Anterior cingulate cortex (tissue), 58 donors: ENCODE results near the gene CDH10.
A peak's percentile ranks its signal among the peaks of the same experiment; 100 is the strongest.

ENCODE experiments used
- DNase-seq, 58 donors: peaks; one replicate each; lab custom pipeline; 2025; lab: John Stamatoyannopoulos, UW

The CDH10 gene

DNA sequence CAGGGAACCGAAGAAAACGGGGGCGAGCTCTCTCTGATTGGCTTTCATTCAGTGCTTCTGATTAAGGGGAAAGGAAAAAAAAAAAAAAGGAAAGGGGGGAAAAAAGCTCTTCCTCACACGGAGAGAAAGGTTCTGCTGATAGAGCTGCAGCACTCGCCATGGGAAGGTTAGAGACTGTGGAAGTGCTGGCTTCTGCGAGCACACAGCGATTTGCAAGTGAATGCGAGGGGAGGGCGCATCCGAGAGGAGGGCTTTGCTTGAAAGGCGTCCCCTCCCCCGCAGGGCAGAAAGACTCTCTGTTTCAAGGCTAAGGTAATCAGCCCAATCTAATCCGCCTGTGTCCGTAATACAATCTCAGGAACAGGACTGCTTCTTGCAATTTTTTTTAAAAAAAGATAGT, at the start of gene CDH10:
Gene CDH10 (minus strand): TSS at position 218 of the 400 bp plus-strand sequence. CDS start 51,488 bp downstream, outside the sequence.
- DNase-seq: peak in 54 of 58 donors; percentile 12 to 88 (median 59)

DNA sequence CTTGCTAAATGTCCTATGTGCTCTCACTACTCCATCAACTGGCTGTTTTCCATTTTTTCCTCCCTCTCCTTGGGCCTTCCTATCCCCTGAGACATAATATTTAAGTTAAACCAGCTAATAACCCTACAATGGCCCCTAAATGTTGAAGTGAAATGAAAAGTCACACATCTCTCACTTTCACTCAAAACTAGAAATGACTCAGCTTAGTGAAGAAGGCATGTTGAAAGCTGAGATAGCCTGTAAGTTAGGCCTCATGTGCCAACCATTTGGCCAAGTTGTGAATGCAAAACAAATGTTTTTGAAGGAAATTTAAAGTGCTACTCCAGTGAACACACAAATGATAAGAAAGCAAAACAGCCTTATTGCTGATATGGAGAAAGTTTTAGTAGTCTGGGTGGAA, 48.8 kb upstream of the CDH10 start:
- DNase-seq: no peak

DNA sequence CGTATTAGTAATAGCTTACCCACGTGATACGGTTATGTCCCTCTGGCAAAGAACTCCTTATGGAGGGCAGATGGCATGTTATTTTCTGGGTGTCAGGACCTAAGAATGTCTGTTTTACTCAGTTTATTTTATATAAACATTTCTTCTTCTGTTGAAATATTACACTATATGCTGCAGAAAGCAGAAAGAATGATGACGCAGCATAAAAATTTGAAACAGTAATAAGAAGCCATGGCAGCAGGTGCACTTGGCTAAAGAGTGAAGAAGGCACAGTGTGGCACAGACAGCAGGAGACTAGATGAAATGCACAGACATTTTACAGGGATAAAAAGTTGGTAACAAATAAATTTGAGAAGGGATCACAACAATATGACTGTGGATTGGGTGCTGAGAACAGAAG, 46.3 kb upstream of the CDH10 start:
- no peak for DNase-seq

DNA sequence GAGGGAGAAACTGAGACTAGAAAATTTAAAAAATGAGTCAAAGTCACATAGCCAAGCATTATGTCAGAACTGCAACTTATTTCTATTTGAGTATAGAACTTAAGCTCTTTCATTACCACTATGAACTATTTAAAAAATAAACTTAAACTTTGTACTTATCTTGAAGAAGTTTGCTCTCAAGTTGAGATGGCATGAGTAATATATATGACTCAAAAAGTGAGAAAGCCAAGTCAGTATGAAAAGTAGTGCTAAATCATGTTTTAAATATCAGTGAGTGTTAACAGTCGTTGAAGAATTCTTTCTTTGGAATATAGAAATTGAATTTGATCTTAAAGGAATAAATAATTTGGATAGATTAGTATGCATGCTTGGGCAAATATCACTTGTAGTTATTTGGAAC, 36.3 kb upstream of the CDH10 start:
- no peak for DNase-seq

DNA sequence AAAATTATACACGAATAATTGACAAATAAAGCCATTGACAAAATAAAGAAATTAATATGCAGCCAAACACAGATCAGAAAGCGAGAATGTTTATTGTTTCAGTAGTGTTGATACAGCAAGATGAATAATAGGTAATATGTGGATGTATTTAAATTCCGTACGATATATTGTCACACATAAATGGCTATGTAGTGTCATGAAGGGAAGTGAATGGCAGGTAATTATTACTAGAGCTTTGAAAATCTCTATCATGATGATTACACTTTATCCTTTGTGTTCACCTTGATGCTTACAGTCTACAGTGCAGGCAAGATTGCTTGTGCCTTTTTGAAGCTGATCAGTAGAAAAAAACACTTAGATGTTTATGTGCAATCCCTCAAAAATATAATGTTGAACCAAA, 23.3 kb upstream of the CDH10 start:
- no peak for DNase-seq

DNA sequence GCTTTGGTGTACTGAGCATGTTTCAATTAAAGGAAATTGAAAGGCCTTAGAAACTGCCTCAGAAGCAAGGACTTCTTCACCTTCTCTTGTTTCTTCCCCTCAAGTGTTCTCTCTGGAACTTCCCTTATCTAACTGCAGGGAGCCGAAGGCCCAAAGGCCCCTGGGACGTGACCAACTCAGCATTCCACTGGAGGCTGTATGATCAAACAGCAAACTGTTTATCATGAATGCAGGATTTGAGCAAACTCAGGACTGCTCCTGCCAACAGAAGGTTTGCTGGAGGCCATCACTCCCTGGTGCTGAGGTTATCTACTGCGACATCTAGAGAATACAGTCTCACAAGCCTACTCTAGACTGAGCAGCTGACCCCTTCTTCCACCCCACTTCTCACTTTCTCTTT, 4.8 kb upstream of the CDH10 start:
- DNase-seq: no peak

DNA sequence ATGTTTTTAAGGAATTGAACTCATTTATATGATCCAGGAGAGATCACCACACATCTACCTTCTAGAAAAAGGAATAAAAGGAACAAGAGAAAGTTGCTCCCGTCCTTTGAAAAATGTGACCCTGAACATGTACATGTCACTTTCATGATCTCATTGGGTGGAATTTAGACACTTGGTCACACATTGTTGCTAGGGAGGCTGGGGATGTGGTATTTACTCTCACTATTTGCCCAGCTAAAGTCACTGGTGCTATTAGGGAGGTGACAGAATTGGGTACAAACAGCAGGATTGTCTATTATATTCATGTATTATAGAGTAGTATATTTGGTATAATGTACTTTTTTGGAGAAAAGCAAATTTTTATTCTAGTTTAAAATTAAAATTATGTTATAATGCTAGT, 2.1 kb upstream of the CDH10 start:
- no peak for DNase-seq

DNA sequence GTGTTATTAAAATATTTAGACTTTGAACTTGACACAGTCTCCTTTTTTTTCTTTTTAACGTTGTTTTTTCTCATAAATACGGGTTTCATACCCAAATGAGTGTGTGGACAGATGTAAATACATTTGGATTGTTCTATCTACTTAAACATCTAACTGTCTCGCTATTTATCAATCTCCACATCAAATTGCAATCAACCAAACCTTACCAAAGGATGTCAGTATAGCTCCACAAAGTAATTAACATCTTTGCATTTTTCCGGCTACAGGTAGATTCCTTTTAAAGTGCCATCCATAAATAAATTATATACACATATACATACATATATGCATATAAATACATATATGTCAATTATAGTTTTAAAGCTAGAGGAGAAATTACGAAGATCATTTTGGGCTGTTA, 705 bp upstream of the CDH10 start:
- DNase-seq: no peak

DNA sequence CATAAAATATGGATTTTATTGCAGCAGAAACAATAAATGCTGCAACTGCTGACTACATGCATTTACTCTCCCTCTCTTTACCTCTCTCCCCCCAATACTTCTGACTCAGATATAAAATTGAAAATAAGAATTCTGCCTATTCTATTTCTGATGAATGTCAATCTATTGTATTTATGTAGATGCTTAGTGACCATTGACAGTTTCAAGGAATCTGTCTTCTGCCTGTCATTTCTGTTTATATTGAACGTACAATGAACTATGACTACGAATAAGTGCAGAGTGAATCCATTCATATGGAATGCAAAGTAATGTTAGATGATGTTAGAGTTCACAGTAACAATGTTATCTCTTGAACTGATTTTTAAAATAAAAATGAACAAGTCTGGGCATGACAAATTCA, 898 bp downstream of the CDH10 start:
- no peak for DNase-seq

DNA sequence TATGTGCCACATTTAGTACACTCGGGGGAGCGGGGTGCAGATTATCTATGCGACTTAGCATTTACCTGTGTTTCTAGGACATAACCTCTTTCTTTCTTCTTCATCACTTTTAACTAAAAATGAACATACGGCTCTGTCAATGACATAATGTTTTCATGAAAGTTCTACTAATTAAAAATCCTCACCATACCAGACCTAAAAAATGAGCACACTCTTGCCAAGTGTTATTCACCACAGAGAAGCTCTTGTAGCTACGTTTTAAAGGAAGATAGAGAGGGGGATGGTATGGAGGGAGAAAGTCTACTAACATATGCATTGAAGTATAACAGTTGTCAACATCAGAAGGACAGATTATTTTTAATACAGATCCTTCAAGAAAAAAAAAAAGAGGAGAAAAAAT, 1.6 kb downstream of the CDH10 start:
- DNase-seq: no peak

DNA sequence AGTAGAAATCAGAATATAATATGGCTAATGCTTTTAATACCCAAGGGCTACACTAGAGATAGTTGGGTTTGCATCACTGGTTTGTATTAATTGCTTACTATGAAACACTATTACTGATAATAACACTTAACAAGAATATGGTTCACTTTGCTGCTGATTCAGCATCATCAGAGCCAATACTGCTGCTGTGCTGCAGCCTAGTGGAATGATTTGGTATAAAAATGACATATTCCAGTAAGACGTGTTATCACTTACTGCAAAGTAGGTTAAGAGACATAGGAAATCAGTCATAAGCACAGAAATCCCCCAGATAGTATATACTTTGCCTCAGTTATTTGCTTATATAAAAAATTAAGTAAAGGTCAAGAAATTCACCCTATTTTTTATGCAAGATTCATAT, 2.8 kb downstream of the CDH10 start:
- peak in 10 of 58 donors; percentile 1 to 55 (median 12) for DNase-seq

DNA sequence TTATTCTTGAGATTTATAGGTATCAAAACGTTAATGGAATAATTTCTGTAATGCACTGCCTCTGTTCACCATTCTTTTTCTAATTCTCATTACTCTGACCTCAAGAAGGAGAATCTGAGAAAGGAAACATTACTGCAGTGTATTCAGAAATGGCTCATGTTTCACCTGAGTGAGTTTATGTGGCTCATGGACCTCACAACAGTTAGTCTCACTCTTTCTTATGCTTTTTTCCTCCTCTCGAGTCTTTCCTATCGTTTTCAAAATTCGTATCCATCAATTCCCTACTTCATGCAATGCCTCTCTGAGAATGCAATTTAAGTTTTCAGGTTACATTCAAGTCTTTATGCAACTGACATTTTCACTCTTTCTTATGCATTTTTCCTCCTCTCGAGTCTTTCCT, 9.6 kb downstream of the CDH10 start:
- no peak for DNase-seq

DNA sequence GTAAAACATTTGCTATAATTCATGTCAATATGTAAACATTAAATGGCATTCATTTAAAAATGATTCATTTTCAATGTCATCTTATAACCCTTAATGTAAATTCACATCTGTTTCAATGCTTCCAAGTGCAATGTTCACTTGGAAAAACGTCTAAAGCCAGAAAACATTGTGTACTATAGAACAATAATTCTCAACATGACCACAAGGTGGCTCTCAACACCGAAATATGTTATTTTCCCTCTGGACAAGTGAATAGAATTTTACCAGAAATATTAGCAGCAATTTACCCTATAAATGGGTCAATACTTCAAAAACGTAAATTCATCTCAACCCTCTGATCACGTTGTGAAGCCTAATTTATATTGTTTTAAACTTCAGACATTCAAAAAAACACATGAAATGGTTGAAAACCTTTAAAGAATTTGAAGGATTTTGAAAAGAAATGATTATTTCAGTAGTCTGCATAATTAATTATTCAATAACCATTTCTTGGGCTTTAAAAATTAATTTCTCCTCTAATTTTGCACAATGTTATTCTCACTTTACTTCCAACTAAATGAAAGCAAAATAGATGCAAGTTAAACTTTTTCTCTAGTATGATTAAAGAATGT, 11.0 kb downstream of the CDH10 start:
- peak in 1 of 58 donors; percentile 42 for DNase-seq

DNA sequence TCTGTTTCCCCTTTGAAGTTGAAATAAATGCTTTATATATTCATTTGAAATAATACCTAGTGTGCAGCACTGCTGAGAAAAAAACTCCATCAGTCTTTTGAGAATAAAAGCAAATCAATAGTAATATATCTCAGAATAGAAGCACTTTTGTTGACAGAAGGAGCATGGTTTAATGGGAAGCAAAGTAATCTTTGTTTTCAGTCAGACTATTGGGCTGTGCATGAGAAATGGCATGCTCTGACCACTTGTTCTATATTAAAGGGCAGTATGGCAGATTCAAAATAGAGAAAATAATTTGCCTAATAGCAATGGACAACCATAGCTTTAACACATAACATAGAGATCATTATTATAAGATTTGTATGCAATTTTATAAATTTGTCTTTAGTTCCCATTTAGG, 12.4 kb downstream of the CDH10 start:
- DNase-seq: no peak

DNA sequence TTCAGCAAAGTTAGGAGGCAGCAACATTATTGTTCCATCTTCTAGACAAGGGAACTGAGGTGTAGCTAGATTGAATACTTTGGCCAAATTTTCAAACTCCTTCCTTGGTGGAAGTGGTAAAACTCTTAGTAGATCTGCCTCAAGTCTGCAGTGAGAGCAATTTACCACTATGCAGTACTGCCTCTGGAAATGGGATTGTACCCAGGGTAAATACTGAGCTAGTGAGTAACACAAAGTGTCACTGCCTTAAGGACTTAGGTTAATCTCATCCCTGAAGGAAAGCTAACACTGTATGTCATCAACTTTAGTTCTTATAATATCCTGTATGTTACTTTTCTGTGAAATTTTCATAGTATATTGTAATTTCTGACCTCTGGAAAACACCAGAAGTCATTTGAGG, 13.9 kb downstream of the CDH10 start:
- DNase-seq: no peak

DNA sequence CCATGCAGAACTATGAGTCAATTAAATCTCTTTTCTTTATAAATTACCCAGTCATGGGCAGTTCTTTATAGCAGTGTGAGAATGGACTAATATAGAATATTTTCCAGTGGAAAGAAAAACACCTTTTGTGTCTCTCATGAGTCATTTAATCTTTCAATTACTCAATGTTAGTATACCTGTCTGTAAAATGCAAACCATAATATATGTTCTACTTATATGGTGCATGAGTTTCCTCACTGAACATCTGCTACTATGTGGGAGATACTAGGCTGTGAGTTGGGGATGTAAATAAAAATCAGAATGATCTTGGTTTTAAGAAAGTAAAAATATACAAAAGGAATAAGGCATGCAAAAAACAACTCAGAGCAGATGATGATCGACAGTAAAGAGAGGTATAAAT, 15.0 kb downstream of the CDH10 start:
- no peak for DNase-seq

DNA sequence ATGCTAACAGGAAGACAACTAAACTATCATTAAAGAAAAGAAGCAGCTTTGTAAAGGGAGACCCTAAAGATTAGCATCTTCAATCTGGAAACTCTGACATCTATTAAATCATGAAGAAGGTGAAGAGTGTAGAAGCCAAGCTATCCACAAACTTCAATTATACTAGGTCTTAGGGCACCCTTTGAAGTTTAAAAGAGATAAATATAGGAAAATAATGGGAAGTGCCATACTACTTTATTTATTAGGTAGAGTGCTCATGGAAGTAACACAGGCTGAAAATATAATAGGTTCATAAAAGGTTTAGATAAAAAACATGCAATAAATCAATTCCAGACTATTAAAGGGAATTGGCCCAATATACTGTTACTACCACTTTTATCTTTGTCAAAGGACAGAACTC, 19.9 kb downstream of the CDH10 start:
- DNase-seq: no peak

DNA sequence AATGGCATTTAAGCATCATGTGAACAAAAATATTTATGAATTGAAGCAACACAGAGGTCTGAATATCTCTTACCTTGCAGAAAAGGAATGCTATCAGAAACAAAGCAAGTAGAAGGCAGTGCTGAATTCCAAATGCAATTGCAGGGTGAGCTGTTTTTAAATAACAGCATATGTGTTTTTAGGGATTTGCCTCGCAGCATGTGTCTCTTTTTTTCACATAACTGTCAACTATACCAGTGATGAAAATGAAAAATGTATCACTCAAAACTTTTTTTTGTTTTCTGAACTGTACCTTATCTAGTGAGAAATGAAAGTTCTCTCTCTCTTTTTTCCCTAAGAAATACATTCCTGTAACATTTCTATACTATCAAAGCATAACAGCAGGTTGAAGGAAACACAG, 21.2 kb downstream of the CDH10 start:
- DNase-seq: no peak

DNA sequence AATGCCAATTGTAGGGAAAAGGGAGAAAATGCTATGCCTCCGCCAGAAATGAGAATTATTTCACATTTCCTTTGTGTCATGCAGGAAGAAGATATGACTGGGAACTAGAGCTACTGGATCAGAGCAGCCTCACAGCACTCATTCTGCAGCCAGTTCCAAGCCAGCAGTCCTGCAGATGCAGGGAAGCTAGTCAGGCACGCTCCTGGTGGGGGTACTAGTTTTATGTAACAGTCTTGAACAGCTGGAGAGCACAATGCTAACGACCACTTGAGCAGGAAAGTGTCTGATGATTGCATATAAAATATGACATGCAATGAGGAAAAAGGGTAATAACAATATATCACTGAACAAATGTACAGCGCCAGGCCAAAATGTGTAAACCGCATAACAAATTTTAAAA, 21.7 kb downstream of the CDH10 start:
- DNase-seq: peak in 1 of 58 donors; percentile 28

DNA sequence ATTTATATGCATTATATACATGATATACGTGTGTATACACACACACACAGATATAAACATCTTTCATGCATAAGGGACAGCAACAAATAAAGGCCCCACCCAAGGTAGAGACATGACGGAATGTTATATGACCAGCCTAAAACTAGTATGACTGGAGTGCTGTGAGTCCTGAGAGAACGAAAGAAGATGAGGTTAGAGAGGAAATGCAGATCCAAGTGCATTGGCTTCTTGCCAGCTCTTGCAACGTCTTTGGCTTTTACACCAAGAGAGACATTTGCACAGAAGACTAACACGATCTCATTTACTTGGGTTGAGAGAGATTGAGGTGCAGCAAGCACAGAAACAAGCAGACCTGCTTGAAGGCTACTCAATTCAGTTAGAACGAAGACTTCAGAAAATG, 23.0 kb downstream of the CDH10 start:
- peak in 7 of 58 donors; percentile 3 to 30 (median 9) for DNase-seq

DNA sequence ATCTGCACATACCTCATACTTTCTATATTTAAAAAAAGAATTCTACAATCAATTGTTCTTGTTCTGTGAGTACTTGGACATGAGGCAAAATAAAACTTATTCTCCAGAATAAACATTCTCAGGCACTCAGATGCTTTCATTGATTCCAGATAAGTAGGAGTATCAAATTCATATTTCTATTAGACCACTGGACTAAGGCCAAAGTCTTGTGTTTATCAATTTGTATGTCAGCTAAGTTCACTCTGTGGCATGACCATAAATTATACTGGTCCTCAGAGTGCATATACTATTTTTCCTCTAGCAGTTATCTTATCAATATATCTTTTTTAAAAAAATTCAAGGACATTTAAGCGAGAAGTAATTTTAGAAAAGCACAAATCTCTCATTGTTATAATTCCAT, 28.2 kb downstream of the CDH10 start:
- no peak for DNase-seq

DNA sequence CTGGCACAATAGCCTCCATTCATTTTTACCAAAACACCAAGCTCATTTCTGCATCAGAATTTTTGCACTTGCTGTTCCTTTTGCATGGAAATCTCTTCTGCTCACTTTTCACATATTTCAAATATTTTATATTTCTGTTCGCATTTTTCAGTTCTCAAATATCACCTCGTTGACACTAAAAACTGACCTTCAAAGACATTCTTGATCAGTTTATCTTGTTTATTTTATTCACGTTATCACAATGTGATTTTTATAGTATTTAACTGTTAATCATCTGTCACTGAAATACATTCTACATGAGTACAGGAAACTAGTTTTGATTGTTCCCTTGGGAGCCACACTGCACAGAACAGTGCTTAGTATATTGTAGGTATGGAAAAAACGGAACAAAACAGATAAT, 29.6 kb downstream of the CDH10 start:
- no peak for DNase-seq

DNA sequence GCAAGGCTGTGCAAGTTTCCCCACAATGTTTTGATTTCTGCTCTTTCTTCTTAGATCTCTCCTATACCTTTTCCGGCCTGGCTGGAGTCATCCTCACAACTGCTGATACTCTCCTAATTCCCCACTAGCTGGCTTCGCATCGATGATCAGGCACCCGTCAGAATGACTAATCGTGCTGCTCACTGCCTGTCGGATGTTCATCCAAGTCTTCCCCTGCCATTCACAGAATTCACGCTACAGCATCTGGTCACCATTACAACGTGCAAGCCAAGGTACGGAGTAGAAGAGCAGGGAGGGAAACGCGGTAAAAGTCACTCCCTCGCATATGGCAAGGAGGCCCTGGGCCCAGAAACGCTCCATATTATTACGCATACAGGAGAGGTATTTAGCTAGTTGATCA, 35.1 kb downstream of the CDH10 start:
- DNase-seq: peak in 7 of 58 donors; percentile 6 to 38 (median 16)
